Dendritic cell treated with granulocyte-macrophage colony-stimulating factor and Interleukin-4, amounts not matched to agents 40 ng/mL and 50 ng/mL, for 4 days (primary cell): ENCODE results near the gene BRSK2.
"Not testable (repeated sequence)": the region's sequence is repeated elsewhere in the genome, so short reads cannot be mapped to it uniquely, and the experiment has no call there.

Experiments
- H3K27ac Mint-ChIP-seq: one replicate; pipeline ENCODE4 v1.8.0; 2022; ENCODE audit warnings: mild to moderate bottlenecking, mixed read lengths
- H3K27me3 Mint-ChIP-seq: one replicate; pipeline ENCODE4 v1.8.0; 2022; ENCODE audit warnings: mild to moderate bottlenecking, mixed read lengths
- H3K36me3 Mint-ChIP-seq: one replicate; pipeline ENCODE4 v1.8.0; 2022; ENCODE audit warnings: low read depth, mixed read lengths
- H3K4me1 Mint-ChIP-seq: one replicate; pipeline ENCODE4 v1.8.0; 2022; ENCODE audit warnings: low read depth, mixed read lengths
- H3K4me3 Mint-ChIP-seq: one replicate; pipeline ENCODE4 v1.8.0; 2022; ENCODE audit warnings: mild to moderate bottlenecking, moderate library complexity, mixed read lengths
- H3K9me3 Mint-ChIP-seq: one replicate; pipeline ENCODE4 v1.8.0; 2022; ENCODE audit warnings: mixed read lengths
- intact Hi-C: fragments of 100-400 bp; cut with micrococcal nuclease; formaldehyde crosslinking; loops from one replicate; pipeline ENCODE4 v1.15.0; 2022

Gene BRSK2

DNA sequence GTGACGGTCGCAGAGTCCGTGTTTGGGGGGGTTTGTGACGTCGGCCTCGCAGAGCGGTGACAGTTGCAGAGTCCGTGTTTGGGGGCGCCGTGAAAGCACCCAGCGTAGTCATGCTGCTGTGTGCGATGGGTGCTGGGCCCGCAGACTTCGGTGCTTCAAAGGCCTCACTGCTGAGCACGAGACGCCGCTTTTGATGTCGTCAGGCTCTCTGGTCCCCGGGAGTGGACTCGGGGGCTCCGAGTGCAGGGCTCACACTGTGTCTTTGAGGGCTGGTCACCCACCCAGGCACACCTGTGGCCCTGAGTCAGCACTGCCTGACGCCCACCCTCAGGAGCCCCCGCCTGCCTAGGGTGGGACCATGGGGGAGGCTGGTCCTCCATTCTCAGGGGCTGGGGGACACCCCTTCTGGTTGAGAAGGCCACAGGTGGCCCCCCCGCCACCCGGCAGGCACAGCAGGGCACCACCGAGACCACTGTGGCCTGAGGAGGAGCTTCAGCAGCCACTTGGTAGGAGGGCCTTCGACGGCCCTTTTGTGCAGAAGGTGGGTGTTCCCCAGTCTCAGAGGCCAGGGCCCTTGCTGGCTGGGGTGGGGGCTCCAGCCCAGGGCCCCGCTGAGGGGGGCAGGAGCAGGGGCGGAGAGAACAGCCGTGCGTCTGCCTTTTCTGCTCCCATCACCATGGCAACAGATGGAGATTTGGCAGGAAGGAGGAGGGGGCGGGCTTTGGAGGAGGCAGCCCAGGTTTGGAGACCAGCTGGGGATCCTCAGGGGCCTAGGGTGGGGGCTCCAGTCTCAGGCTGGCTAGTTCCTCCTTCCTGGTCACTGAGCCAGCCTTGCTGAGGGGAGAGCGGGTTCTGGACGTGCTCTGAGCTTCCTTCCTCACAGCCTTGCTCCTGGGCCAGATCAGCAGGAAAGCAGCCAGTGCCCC lies 20.9 kb downstream of the BRSK2 start:
- peaks cover 9% of the 10 kb centered on the region for H3K9me3 Mint-ChIP-seq
- intact Hi-C loops = no loop called here
- no peaks in the 10 kb centered on the region for H3K4me1 Mint-ChIP-seq
- no peaks in the 10 kb centered on the region for H3K36me3 Mint-ChIP-seq
- no peak overlapping the region for H3K27ac Mint-ChIP-seq
- peaks cover 2% of the 10 kb centered on the region for H3K27me3 Mint-ChIP-seq
- no peak overlapping the region for H3K4me3 Mint-ChIP-seq

- H3K27ac Mint-ChIP-seq = no peak overlapping the region
- H3K4me1 Mint-ChIP-seq = no peaks in the 10 kb centered on the region
- peaks cover 2% of the 10 kb centered on the region for H3K27me3 Mint-ChIP-seq
- no peaks in the 10 kb centered on the region for H3K36me3 Mint-ChIP-seq
- H3K4me3 Mint-ChIP-seq = no peak overlapping the region
- H3K9me3 Mint-ChIP-seq = peaks cover 16% of the 10 kb centered on the region
- intact Hi-C loops = no loop called here
Measured at GRCh38 chr11:1411301-1411700, 21.6 kb downstream of the BRSK2 start.

DNA sequence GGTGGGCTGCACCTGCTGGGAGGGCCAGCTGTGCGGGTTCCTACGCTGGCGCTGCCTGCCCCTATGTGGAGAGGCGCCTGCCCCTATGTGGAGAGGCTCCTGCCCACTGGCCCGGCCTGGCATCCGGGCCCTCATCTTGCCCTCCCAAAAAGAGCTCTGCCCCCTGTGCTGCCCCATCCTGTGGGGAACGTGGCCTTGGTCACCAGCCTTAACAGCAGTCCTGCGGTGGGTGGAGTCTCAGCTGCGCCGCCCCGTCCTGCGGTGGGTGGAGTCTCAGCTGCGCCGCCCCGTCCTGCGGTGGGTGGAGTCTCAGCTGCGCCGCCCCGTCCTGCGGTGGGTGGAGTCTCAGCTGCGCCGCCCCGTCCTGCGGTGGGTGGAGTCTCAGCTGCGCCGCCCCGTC lies 22.0 kb downstream of the BRSK2 start:
- H3K4me1 Mint-ChIP-seq, intact Hi-C loops, H3K27me3 Mint-ChIP-seq: not testable (repeated sequence)

GRCh38 chr11:1412377-1413095 lies 22.8 kb downstream of the BRSK2 start:
- Mint-ChIP-seq H3K9me3 (peaks cover 27% of the 10 kb centered on the region), H3K27ac (no peak overlapping the region), H3K4me1 (no peaks in the 10 kb centered on the region), H3K4me3 (no peak overlapping the region), H3K36me3 (no peaks in the 10 kb centered on the region), H3K27me3 (peaks cover 2% of the 10 kb centered on the region)
- intact Hi-C loops = no loop called here

More for the DNA sequence above, 22.0 kb downstream of the BRSK2 start:
- peaks cover 20% of the 10 kb centered on the region for H3K9me3 Mint-ChIP-seq
- H3K36me3 Mint-ChIP-seq, H3K27ac Mint-ChIP-seq, H3K4me3 Mint-ChIP-seq: not testable (repeated sequence)

DNA sequence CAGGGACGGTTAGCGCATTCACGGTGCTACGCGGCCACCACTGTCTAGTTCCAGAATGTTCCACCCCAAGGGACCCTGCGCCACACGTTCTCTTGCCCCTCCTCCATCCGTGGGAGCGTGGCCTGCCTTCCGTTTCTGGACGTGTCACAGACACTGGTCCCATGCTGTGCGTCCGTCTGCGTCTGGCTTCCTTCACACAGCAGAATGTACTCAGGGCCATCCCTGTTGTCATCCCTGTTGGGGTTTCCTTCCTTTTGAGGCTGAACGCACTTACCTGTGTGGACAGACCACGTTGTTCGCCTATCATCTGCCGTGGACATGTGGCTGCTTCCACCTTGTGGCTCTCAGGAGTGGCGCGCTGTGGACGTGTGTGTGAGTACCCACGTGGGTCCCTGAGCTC lies 24.9 kb downstream of the BRSK2 start:
- no peak overlapping the region for H3K27ac Mint-ChIP-seq
- H3K4me3 Mint-ChIP-seq = no peak overlapping the region
- H3K36me3 Mint-ChIP-seq = no peaks in the 10 kb centered on the region
- peaks cover 2% of the 10 kb centered on the region for H3K27me3 Mint-ChIP-seq
- intact Hi-C loops = no loop called here
- no peaks in the 10 kb centered on the region for H3K4me1 Mint-ChIP-seq
- peaks cover 47% of the 10 kb centered on the region for H3K9me3 Mint-ChIP-seq

- Mint-ChIP-seq H3K27ac (no peak overlapping the region), H3K4me3 (no peak overlapping the region), H3K27me3 (peaks cover 2% of the 10 kb centered on the region), H3K4me1 (no peaks in the 10 kb centered on the region), H3K36me3 (no peaks in the 10 kb centered on the region), H3K9me3 (peaks cover 51% of the 10 kb centered on the region)
- intact Hi-C loops = no loop called here
Measured at GRCh38 chr11:1415631-1416030, 25.9 kb downstream of the BRSK2 start.

- H3K4me3 Mint-ChIP-seq, H3K27me3 Mint-ChIP-seq, H3K27ac Mint-ChIP-seq, H3K36me3 Mint-ChIP-seq, intact Hi-C loops, H3K4me1 Mint-ChIP-seq: not testable (repeated sequence)
- H3K9me3 Mint-ChIP-seq = peaks cover 51% of the 10 kb centered on the region
Measured at GRCh38 chr11:1418192-1418795, 28.6 kb downstream of the BRSK2 start.

GRCh38 chr11:1419811-1420210 lies 30.1 kb downstream of the BRSK2 start:
- H3K27ac Mint-ChIP-seq = no peak overlapping the region
- H3K36me3 Mint-ChIP-seq = no peaks in the 10 kb centered on the region
- no peaks in the 10 kb centered on the region for H3K27me3 Mint-ChIP-seq
- H3K4me3 Mint-ChIP-seq = no peak overlapping the region
- intact Hi-C loops = no loop called here
- H3K4me1 Mint-ChIP-seq = no peaks in the 10 kb centered on the region
- peaks cover 47% of the 10 kb centered on the region for H3K9me3 Mint-ChIP-seq

- Mint-ChIP-seq H3K4me1 (no peaks in the 10 kb centered on the region), H3K9me3 (peaks cover 35% of the 10 kb centered on the region), H3K27ac (no peak overlapping the region), H3K4me3 (no peak overlapping the region), H3K36me3 (no peaks in the 10 kb centered on the region), H3K27me3 (no peaks in the 10 kb centered on the region)
- intact Hi-C loops = no loop called here
Measured at GRCh38 chr11:1421291-1421690, 31.6 kb downstream of the BRSK2 start.

GRCh38 chr11:1422481-1422880 lies 32.7 kb downstream of the BRSK2 start:
- no peak overlapping the region for H3K27ac Mint-ChIP-seq
- intact Hi-C loops = no loop called here

DNA sequence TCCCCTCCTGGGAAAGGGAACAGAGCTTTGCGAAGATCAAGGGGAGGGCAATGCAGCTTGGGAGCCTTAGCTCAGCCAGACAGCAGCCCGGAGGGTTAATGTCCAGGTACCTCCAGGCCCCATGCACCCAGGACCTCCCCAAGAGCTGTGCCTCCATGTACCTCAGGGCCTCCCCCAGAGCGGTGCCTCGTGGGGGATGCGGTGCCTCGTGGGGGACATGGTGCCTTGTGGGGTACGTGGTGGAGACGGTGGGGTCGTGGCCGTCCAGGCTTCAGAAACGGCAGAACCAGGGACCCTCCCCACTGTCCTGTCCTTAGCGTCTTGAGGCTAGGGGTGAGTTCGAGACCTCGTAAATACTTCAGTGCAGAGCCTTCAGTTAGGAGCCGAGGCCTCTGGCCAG lies 33.2 kb downstream of the BRSK2 start:
- H3K4me1 Mint-ChIP-seq = no peaks in the 10 kb centered on the region
- peaks cover 20% of the 10 kb centered on the region for H3K9me3 Mint-ChIP-seq
- intact Hi-C loops = no loop called here
- H3K36me3 Mint-ChIP-seq = no peaks in the 10 kb centered on the region
- H3K27me3 Mint-ChIP-seq = no peaks in the 10 kb centered on the region
- no peak overlapping the region for H3K4me3 Mint-ChIP-seq
- no peak overlapping the region for H3K27ac Mint-ChIP-seq

More at GRCh38 chr11:1422481-1422880, 32.7 kb downstream of the BRSK2 start:
- Mint-ChIP-seq H3K36me3 (no peaks in the 10 kb centered on the region), H3K4me3 (no peak overlapping the region), H3K9me3 (peaks cover 24% of the 10 kb centered on the region), H3K27me3 (no peaks in the 10 kb centered on the region), H3K4me1 (no peaks in the 10 kb centered on the region)

- H3K27ac Mint-ChIP-seq, H3K4me3 Mint-ChIP-seq, H3K27me3 Mint-ChIP-seq, intact Hi-C loops, H3K36me3 Mint-ChIP-seq, H3K4me1 Mint-ChIP-seq: not testable (repeated sequence)
- H3K9me3 Mint-ChIP-seq = peaks cover 16% of the 10 kb centered on the region
Measured at GRCh38 chr11:1423406-1423805, 33.7 kb downstream of the BRSK2 start.

DNA sequence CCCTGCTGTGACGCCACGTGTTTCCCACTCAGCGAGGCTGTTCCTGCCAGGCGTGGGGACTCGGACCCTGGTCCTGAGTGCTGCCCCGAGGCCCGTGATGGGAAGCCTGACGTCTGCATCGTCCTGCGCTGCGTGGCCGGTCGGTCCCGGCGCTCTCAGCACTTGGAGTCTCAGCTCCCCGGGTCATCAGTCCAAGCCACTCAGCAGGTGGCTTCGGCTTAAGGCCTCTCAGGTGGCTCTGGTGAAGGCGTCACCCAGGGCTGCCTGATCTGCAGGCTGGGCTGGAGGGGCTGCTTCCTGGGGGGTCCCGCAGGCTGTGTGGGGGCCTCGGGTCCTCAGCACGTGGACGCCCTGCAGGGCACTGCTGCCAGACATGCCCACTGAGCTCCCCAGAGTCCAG lies 35.3 kb downstream of the BRSK2 start:
- intact Hi-C loops = no loop called here
- no peaks in the 10 kb centered on the region for H3K4me1 Mint-ChIP-seq
- H3K36me3 Mint-ChIP-seq = no peaks in the 10 kb centered on the region
- peaks cover 7% of the 10 kb centered on the region for H3K9me3 Mint-ChIP-seq
- no peak overlapping the region for H3K4me3 Mint-ChIP-seq
- no peaks in the 10 kb centered on the region for H3K27me3 Mint-ChIP-seq
- no peak overlapping the region for H3K27ac Mint-ChIP-seq

DNA sequence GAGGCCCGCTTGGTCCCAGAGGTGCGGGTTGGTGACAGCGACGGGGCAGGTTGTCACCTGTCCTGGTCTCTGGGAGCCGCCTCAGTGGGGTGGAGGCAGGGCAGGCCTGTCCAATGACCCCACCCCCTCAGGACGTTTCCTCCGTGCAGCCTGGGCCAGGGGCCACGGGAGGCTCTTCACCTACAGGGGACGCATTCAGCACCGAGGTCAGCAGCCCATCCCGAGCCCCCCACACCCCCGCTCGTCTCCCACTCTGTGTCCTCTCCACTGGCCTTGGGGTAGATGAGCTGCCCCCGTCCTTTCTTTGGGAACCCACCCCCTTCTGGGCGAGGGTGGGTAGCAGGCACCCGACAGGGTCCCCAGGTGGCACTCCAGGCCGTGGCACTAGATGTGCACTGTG lies 35.7 kb downstream of the BRSK2 start:
- H3K9me3 Mint-ChIP-seq = peaks cover 7% of the 10 kb centered on the region
- H3K27ac Mint-ChIP-seq = no peak overlapping the region
- no peaks in the 10 kb centered on the region for H3K4me1 Mint-ChIP-seq
- intact Hi-C loops = no loop called here
- H3K4me3 Mint-ChIP-seq = no peak overlapping the region
- H3K36me3 Mint-ChIP-seq = no peaks in the 10 kb centered on the region
- H3K27me3 Mint-ChIP-seq = no peaks in the 10 kb centered on the region
